HG03432 (cell line): ENCODE results near the gene STARD9.
"Not testable (repeated sequence)": the region's sequence is repeated elsewhere in the genome, so short reads cannot be mapped to it uniquely, and the experiment has no call there.

Experiments used
- ATAC-seq: cut with Tn5 transposase; IDR thresholded peaks from one replicate; pipeline ENCODE4 v1.9.1; 2021; ENCODE audit warnings: mild to moderate bottlenecking, moderate library complexity; ENCODE audit not compliant: unreplicated experiment

STARD9 gene

GRCh38 chr15:42575188-42576039 is at the start of gene STARD9:
Gene STARD9, plus strand, starts transcription at chr15:42575606. Its CDS starts 110 bp downstream, at chr15:42575716.
- ATAC-seq = peak; percentile 94

- ATAC-seq = no peak
These were observed 46.4 kb upstream of the STARD9 start for GRCh38 chr15:42528970-42529369.

- ATAC-seq = no peak
These were observed 42.2 kb upstream of the STARD9 start for GRCh38 chr15:42533246-42533645.

- no peak for ATAC-seq
These were observed 30.4 kb upstream of the STARD9 start for GRCh38 chr15:42544853-42545629.

- ATAC-seq = no peak
These were observed 27.5 kb upstream of the STARD9 start for GRCh38 chr15:42547918-42548248.

- ATAC-seq = peak; percentile 88
These were observed 27.0 kb upstream of the STARD9 start, which contains the start of the genes HAUS2 and LRRC57 for GRCh38 chr15:42548249-42549031. Gene HAUS2, plus strand, starts transcription at chr15:42548838. Its CDS starts 35 bp downstream, at chr15:42548873. Gene LRRC57, minus strand, starts transcription at chr15:42548793. Its CDS starts 359 bp downstream, at chr15:42548434.

GRCh38 chr15:42549032-42549491 is 26.3 kb upstream of the STARD9 start:
- ATAC-seq = peak; percentile 18

- ATAC-seq = no peak
These were observed 25.5 kb upstream of the STARD9 start for GRCh38 chr15:42549741-42550392.

GRCh38 chr15:42553554-42553953 is 21.9 kb upstream of the STARD9 start:
- ATAC-seq = no peak

- not testable (repeated sequence) for ATAC-seq
These were observed 18.7 kb upstream of the STARD9 start for GRCh38 chr15:42556550-42557207.

GRCh38 chr15:42558739-42559138 is 16.7 kb upstream of the STARD9 start:
- ATAC-seq = no peak

GRCh38 chr15:42576040-42576594 is 711 bp downstream of the STARD9 start:
- ATAC-seq = no peak

GRCh38 chr15:42576776-42577175 is 1.4 kb downstream of the STARD9 start:
- ATAC-seq = no peak

GRCh38 chr15:42577514-42578031 is 2.2 kb downstream of the STARD9 start:
- no peak for ATAC-seq

- ATAC-seq = no peak
These were observed 3.7 kb downstream of the STARD9 start for GRCh38 chr15:42578984-42579537.

- peak; percentile 87 for ATAC-seq
These were observed 5.9 kb downstream of the STARD9 start for GRCh38 chr15:42581272-42581730.

GRCh38 chr15:42582569-42583375 is 7.4 kb downstream of the STARD9 start:
- no peak for ATAC-seq
